ENCODE data around the gene STARD13.

- TF ChIP-seq CTCF (IDR thresholded peaks at IDR 0.05) = no peak
- TF ChIP-seq POLR2A (IDR thresholded peaks at IDR 0.05) = no peak
These were observed 117.1 kb downstream of the STARD13 start for GRCh38 chr13:33168321-33168960.
